Measurements from ENCODE around the gene WDR33. TPM values are rescaled to one million over a fixed set of nuclear protein-coding genes. Genes with fewer than 3 reads are reported as not detected.

Gene WDR33
- total and polyA plus RNA-seq, 9 of the 15 experiments (the other 6 are each of a cell fraction or from before 2014, with no cell fraction given): 24.2 to 57.4 (median 38.4) TPM

- TF ChIP-seq DLX4 (CRISPR knock-in tag; IDR thresholded peaks at IDR 0.05): no peak
- TF ChIP-seq BACH1 (tag; IDR thresholded peaks at IDR 0.05): no peak
- TF ChIP-seq FOSL1 (tag; conservative IDR thresholded peaks at IDR 0.05): no peak
- no peak for TF ChIP-seq TSC22D4 (tag; IDR thresholded peaks at IDR 0.05)
- TF ChIP-seq ZFP91 (CRISPR knock-in tag; IDR thresholded peaks at IDR 0.05): no peak
- TF ChIP-seq, protein P1, sequence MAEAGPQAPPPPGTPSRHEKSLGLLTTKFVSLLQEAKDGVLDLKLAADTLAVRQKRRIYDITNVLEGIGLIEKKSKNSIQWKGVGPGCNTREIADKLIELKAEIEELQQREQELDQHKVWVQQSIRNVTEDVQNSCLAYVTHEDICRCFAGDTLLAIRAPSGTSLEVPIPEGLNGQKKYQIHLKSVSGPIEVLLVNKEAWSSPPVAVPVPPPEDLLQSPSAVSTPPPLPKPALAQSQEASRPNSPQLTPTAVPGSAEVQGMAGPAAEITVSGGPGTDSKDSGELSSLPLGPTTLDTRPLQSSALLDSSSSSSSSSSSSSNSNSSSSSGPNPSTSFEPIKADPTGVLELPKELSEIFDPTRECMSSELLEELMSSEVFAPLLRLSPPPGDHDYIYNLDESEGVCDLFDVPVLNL (CRISPR knock-in tag; IDR thresholded peaks at IDR 0.05; ENCODE audit: low read depth): no peak
- no peak for TF ChIP-seq ZZZ3 (IDR thresholded peaks at IDR 0.05)
- TF ChIP-seq THAP12 (CRISPR knock-in tag; IDR thresholded peaks at IDR 0.05): no peak
Measured at GRCh38 chr2:127776122-127776780, 34.7 kb downstream of the WDR33 start (continued).
